Measurements from ENCODE around the gene LAMB4.

DNA sequence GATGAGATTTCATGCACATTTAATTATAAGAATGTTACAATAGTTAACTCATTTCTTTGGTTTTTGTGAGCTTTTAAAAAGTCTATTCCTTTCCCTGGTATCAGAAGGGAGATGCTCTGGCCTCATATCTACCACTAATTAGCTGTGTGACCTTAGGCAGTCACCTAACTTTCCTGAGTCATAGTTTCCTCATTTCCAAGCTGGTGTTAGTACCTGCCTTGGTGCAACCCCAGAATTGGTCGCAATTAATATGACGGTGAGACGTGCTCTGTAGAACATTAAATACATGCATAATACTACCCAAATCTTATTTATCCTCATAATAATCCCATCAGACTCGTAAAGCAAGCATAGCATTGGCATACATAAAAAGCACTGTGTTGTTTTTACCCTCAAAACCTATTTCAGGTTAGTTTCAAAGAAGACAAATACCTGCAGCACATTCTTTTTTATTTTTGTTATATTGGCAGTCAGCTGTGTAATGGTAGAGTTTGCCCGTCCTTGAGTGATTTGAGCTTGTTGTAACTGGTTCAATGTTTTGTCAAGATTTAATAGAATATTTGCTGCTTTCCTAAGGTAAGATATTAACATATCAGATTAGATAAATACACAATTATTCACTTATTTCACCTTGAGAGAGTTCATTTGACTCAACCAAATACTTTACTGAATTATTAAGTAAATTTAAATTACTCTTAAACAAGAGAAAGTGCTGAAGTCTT is 96.2 kb downstream of the LAMB4 start:
- TF ChIP-seq CTCF (IDR thresholded peaks at IDR 0.05; ENCODE audit: low read depth, low read length, poor library complexity, severe bottlenecking): no peak
- TF ChIP-seq EZH2phosphoT487 (IDR thresholded peaks at IDR 0.05; ENCODE audit: borderline replicate concordance, low read length): no peak
